G401.6 (cell line): ENCODE results near the gene NEUROG2.

Source experiments
- FAIRE-seq: peaks from 2 replicates; lab custom pipeline; 2012; peaks lifted over from hg19 to GRCh38; lab: Jason Lieb, UNC

The NEUROG2 gene

GRCh38 chr4:112521123-112522023 lies 5.4 kb upstream of the NEUROG2 start:
- no peak for FAIRE-seq

GRCh38 chr4:112520598-112521122 lies 4.7 kb upstream of the NEUROG2 start:
- no peak for FAIRE-seq

DNA sequence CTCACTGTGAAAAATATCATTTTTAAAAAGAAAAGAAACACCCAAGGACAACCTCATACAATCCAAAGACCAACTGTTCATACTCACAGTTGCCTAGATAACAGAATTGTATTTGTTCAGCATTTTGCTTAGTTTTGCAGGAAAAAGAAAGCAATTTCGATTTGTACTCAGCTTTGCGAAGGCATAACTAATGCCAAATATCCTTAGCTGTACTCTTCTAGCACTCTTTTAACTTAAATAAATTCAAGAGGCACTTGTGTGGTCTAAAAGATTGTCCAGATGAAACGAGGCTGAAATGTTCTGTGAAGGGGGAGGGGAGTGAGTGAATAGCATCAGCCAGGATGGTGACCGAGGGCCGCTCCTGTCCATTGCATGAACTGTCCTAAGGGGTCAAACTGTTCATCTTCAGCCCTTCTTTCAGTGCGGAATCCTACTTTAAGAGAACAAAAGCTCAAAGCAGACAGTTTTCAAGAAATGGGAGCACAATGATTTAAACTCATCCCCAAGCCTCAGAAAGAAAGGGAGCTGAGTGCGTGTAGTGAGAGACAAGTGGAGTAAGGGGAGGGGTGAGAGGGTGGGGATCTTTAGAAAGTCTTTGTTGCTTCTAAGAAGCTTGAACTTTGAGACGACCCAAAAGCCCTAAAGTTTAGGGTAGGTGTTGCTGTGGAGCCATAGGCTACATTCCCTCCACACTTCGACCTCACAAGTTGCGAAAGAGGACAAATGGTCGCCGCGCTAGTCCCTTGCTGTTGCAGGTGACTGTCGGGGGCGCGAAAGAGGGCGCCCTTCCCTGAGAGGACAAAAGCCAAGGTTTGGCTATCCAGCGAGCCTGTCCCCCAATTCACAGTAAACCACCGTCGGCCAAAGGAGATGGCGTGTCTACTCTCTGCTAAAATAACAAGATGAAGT lies 4.0 kb upstream of the NEUROG2 start:
- no peak for FAIRE-seq

GRCh38 chr4:112518675-112519074 lies 2.7 kb upstream of the NEUROG2 start:
- no peak for FAIRE-seq

DNA sequence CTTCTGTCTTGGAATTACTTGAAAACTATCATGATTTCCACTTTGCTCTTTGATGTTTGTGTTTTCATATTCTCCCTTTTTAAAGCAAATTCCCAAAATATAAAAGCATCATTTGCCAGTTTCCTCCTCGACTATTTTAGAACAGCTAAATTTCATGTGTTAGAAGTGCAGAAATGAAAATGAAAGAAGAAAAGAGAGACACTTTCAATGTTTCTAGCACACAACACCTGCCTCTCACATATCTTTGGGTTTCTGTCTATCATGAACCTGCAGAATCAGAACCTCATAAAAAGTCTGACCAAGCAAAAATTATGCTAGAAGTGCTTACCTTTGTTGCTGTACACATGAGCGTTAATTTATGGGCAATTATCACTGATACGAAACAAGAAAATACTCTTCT lies 1.9 kb upstream of the NEUROG2 start:
- no peak for FAIRE-seq

GRCh38 chr4:112517067-112517634 lies 1.2 kb upstream of the NEUROG2 start:
- no peak for FAIRE-seq

DNA sequence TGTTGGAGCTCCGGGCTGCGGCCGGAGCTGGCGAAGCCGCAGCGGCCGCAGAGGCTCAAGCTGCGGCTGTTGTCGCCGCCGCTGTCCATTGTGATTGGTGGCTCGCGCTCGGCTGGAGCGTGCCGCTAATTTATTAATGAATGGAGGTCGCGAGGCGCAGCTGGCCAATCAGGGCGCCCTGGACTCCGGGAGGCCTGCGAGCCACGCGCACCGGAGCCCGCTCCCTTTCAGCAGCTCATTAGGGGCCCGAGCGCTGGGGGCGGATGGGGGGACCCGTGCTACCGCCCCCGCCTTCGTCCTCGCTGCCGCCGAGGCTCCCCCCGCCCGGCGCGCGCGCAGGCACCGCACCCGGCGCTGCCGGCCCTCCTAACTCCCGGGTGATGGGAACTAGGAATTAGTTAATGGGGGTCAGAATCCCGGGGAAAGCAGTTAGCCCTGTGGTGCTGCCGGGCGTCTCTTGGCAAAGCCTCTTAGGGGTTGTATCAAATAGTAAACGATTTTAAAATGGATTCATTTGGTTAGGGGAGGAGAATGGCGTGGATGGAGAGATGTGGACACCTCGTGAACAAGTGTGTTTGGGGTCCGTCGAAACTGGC lies 589 bp upstream of the NEUROG2 start:
- no peak for FAIRE-seq

- no peak for FAIRE-seq
Measured at GRCh38 chr4:112515198-112516065, 548 bp downstream of the NEUROG2 start.

GRCh38 chr4:112514647-112515197 lies 1.3 kb downstream of the NEUROG2 start:
- no peak for FAIRE-seq

GRCh38 chr4:112513971-112514646 lies 1.9 kb downstream of the NEUROG2 start:
- no peak for FAIRE-seq

GRCh38 chr4:112511803-112512118 lies 4.2 kb downstream of the NEUROG2 start:
- no peak for FAIRE-seq

DNA sequence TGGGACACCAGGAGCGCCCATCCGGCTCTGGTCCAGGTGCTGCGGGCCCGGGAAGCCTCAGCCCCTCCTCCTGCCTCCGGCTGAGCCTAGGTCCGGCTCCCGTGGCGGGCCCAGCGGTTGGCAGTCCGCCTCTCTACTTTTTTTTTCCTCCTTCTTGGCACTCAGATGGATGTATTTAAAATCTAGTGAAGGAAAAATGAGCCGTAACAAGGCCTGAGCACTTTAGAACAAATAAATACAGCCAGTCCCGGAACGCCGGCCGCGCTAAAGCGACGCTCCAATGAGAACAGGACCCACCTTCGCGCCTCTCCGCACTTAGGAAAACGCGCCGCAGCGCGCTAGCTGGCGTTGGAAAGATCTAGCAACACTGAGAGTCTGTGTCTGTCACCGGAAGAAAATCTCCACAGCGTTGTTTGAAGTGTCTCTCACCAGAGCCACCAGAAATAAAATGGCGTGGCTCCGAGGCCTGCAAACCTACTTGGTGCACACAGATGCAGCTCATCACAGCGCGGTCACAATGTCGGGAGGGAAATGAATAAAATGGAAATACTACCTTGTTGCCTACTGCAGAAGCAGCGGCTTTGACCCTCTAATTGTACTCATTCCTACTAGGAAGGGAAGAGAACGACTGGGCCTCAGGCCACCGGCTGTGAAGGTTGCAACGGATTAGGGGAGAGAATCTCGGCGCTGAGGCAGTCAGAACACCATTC lies 4.7 kb downstream of the NEUROG2 start:
- no peak for FAIRE-seq

DNA sequence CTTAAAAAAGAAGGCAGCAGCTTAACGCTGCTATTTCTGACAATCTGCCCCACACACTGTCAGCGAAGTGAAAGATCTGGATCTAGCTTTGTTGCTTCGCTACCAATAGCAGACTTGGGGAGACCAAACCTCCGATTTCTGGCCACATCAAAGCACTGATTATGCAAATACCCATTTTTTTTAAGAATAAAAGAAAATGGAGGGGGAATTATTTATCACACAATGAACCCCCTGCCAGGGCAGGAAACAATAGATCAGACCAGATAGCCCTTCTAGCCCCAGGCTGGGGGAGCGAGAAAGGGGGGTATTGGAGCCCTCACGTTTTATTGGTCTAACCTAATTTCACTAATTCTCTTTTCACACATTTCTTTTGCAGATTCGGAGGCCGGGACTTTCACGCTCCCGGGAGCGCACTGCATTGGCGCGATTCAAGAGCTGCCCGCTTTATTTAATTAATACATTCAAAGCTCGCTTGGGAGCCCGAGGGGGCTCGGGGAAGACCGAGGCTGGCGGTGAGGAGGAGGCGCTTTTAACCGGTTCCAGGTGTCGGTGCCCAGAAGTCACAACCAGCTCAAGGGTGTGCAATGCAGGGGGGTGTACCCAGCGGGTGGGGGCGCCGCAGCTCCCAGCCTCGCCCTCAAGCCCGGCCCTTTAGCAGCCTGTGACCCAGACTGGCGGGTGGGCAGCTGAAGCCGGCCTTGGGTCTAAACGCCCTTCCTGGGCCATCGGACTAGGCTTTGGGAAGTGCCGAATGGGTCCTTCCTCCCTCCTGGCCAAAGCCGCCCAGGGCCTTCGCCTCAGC lies 5.5 kb downstream of the NEUROG2 start:
- no peak for FAIRE-seq

DNA sequence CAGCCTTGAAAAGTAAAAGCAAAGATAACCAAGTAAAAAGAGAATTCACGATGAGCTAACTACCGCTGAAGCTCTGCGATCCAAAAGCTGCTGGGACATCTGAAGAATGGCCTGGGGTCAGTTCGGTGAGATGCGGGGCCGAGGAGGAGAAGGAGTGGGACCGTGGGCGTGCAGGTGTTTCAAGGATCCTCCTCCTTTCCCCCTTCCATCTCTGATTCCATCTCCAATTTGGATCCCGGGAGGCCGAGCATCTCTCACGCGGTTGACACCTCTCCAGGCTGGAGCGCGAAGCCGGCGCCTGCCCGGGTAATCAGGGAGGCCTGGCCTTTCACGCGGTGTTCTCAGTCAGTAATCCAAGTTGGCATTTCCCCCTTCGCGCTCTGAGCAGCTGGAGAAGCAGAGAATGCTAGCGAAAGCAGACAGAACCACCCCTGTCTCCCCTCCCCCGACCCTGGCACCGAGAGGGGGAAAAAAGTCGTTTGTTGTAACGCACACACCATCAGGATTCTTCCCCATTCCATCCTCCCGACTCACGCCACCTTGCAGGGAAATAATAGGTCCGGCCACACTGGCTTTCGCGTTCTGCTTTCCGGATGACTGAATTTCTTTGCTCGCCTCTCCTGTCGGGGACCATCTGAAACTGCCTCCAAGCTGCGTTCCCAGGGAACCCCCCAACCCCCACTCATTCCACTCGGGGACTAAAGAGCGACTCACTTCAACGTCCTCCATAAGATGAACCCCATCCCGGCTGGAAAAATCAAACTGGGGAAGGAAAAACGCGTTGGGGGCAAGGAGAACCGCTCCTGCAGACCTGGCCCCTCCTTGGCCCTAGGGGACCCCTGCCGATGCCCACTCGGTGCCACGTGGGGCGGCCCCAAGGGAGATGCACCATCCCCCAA lies 6.5 kb downstream of the NEUROG2 start:
- FAIRE-seq, result no peak

- FAIRE-seq, result no peak
Measured at GRCh38 chr4:112508356-112508755, 7.6 kb downstream of the NEUROG2 start.

GRCh38 chr4:112504807-112505206 lies 11.2 kb downstream of the NEUROG2 start:
- FAIRE-seq, result no peak

DNA sequence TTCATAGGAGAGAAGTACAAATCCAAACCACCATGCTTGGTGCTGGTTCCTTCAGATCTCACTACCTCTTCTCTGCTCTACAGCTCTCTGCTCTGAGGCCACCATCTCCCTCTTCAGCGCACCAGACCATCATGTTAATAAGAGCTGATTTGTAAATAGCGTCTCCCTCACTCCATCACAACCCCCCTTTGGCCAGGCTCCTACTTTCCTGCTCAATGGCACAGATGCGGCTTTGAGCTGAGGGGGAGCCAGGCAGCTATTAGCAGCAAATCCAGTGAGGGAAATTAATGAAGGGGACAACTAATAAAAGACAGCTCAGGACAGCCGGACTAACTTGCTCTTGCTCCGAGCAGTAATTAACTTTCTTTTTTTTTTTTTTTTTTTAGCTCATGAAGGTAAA lies 13.1 kb downstream of the NEUROG2 start:
- no peak for FAIRE-seq

- FAIRE-seq, result no peak
Measured at GRCh38 chr4:112492321-112492720, 23.7 kb downstream of the NEUROG2 start.
